ENCODE results near the gene AMN1.

GRCh38 chr12:31622038-31622437 lies 106.8 kb downstream of the AMN1 start:
- no peak for TF ChIP-seq SIN3A (IDR thresholded peaks at IDR 0.05; ENCODE audit: borderline replicate concordance, insufficient read depth, low read length)
- no peak for TF ChIP-seq TAF1 (IDR thresholded peaks at IDR 0.05; ENCODE audit: borderline replicate concordance, insufficient read depth, low read length)
- TF ChIP-seq REST (IDR thresholded peaks at IDR 0.05; ENCODE audit: insufficient read depth in 1 of 2, low read depth in 2 of 2, low read length in 2 of 2) = no peak
- TF ChIP-seq POLR2AphosphoS5 (IDR thresholded peaks at IDR 0.05; ENCODE audit: low read depth, low read length) = no peak
- TF ChIP-seq FOXP2 (optimal IDR thresholded peaks at IDR 0.05; ENCODE audit: borderline replicate concordance, extremely low read depth, extremely low read length, insufficient read depth) = no peak

Data from PFSK-1 (cell line).